IMR-90 (cell line): ENCODE measurements around the gene HS6ST2.

Experiments
- BHLHE40 ChIP-seq: fragments of 150-350 bp; IDR thresholded peaks from 2 replicates; pipeline ENCODE4 v1.6.1; 2016; ENCODE audit warnings: mild to moderate bottlenecking, low read depth, low read length
- FOS ChIP-seq: fragments of 150-350 bp; IDR thresholded peaks from 2 replicates; pipeline ENCODE4 v1.6.1; 2016; ENCODE audit warnings: low read depth, low read length
- MAFK ChIP-seq: IDR thresholded peaks from 2 replicates; pipeline ENCODE4 v1.6.1; 2012; ENCODE audit warnings: low read depth, low read length, improper control_type of control experiment
- MAZ ChIP-seq: IDR thresholded peaks from 2 replicates; pipeline ENCODE4 v1.6.1; 2012; ENCODE audit warnings: low read depth, mild to moderate bottlenecking, low read length, improper control_type of control experiment, moderate library complexity, borderline replicate concordance
- MXI1 ChIP-seq: IDR thresholded peaks from 2 replicates; pipeline ENCODE4 v1.6.1; 2012; ENCODE audit warnings: low read depth, mild to moderate bottlenecking, low read length, moderate library complexity, borderline replicate concordance
- POLR2A ChIP-seq: IDR thresholded peaks from 2 replicates; pipeline ENCODE4 v1.6.1; 2012; ENCODE audit warnings: mild to moderate bottlenecking, low read depth, low read length
- RAD21 ChIP-seq: IDR thresholded peaks from 2 replicates; pipeline ENCODE4 v1.6.1; 2012; ENCODE audit warnings: low read length, improper control_type of control experiment
- RFX5 ChIP-seq: IDR thresholded peaks from 2 replicates; pipeline ENCODE4 v1.8.0; 2012; ENCODE audit warnings: low read depth, mild to moderate bottlenecking, low read length, moderate library complexity
- TF ChIP-seq, protein P1 (sequence below): conservative IDR thresholded peaks from 2 replicates; pipeline ENCODE4 v1.5.1; 2012; ENCODE audit warnings: mild to moderate bottlenecking, low read depth, low read length, improper control_type of control experiment
- TF ChIP-seq, protein P2 (sequence below): fragments of 150-350 bp; IDR thresholded peaks from 2 replicates; pipeline ENCODE4 v1.6.1; 2017; ENCODE audit warnings: mild to moderate bottlenecking, antibody characterized with exemption, low read length, low read depth

DNA sequence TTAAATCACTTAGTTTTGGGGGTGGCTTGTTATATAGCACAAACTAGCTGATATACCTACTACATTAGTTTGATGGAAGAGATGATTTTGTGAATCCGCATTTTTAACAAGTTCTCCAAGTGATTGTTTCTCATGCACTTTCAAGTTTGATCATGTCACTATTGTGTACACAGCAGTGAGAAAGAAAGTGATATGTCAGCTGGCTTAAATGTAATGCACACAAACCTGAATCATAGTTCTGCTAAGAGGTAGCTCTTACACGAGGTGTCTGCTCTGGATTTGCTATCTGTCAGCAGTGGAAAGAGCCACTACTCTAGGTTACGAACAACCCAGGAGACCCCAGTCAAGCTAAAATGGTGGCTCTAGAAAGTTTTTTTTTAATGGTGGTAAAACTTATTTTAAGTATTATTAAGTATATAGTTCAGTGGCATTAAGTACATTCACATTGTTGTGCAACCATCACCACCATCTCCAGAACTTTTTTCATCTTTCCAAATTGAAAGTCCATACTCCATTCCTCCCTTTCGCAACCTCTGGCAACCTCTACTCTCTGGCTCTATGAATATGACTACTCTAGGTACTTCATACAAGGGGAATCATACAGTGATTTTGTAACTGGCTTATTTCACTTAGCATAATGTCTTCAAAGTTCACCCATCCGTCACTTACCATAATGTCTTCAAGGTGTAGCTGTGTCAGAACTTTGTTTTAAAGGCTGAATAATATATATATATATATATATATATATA, 147.3 kb downstream of the HS6ST2 start:
- TF ChIP-seq, protein P1, sequence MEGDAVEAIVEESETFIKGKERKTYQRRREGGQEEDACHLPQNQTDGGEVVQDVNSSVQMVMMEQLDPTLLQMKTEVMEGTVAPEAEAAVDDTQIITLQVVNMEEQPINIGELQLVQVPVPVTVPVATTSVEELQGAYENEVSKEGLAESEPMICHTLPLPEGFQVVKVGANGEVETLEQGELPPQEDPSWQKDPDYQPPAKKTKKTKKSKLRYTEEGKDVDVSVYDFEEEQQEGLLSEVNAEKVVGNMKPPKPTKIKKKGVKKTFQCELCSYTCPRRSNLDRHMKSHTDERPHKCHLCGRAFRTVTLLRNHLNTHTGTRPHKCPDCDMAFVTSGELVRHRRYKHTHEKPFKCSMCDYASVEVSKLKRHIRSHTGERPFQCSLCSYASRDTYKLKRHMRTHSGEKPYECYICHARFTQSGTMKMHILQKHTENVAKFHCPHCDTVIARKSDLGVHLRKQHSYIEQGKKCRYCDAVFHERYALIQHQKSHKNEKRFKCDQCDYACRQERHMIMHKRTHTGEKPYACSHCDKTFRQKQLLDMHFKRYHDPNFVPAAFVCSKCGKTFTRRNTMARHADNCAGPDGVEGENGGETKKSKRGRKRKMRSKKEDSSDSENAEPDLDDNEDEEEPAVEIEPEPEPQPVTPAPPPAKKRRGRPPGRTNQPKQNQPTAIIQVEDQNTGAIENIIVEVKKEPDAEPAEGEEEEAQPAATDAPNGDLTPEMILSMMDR, result no peak
- TF ChIP-seq FOS, result no peak
- no peak for TF ChIP-seq BHLHE40
- TF ChIP-seq RAD21, result no peak
- no peak for TF ChIP-seq MXI1
- no peak for TF ChIP-seq MAFK
- no peak for TF ChIP-seq MAZ
- TF ChIP-seq, protein P2, sequence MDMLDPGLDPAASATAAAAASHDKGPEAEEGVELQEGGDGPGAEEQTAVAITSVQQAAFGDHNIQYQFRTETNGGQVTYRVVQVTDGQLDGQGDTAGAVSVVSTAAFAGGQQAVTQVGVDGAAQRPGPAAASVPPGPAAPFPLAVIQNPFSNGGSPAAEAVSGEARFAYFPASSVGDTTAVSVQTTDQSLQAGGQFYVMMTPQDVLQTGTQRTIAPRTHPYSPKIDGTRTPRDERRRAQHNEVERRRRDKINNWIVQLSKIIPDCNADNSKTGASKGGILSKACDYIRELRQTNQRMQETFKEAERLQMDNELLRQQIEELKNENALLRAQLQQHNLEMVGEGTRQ, result no peak
- TF ChIP-seq POLR2A, result no peak
- no peak for TF ChIP-seq RFX5
